ENCODE measurements around the gene EME1. TPM values are rescaled to one million over a fixed set of nuclear protein-coding genes. Genes with fewer than 3 reads are reported as not detected.
"Not testable (repeated sequence)": the region's sequence is repeated elsewhere in the genome, so short reads cannot be mapped to it uniquely, and the experiment has no call there.

Gene EME1
- polyA plus RNA-seq, 2 donors = 2.0 to 3.6 TPM

DNA sequence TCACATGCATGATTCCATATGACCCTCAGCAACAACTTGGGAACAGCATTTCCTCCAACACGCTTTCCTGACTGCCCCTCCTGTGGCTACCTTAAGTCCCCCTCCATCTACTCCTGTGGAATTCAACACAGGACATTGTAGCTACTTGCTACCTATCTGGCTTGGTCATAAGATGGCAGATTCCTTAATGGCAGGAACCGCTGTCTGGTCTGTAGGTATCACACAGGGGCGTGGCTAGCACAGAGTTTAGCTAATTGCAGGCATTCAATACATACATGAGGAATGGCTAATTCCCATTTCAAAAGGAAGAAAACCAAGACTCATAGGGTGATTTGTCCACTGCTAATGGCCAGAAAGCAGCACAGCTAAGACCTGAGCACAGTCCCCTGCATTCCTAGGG lies 15.7 kb downstream of the EME1 start:
- H3K4me1 ChIP-seq (ENCODE audit: control insufficient read depth in 2 of 2, insufficient read depth in 2 of 2, low read length in 1 of 2) = no peaks in the 10 kb centered on the region
- H3K9me3 ChIP-seq (ENCODE audit: control insufficient read depth in 2 of 2, insufficient read depth in 1 of 2, low read depth in 1 of 2, low read length in 1 of 2) = no peaks in the 10 kb centered on the region
- peaks cover 28 to 57% of the 10 kb centered on the region in 2 donors for H3K36me3 ChIP-seq (ENCODE audit: control insufficient read depth in 2 of 2, insufficient read depth in 2 of 2, low read length in 1 of 2)
- WGBS, 2 donors = 94 to 97% methylated on average over 3 of the region's 3 CpGs
- H3K4me3 ChIP-seq (ENCODE audit: low read depth in 1 of 2, low read length in 2 of 2) = no peak overlapping the region
- H3K27me3 ChIP-seq (ENCODE audit: control insufficient read depth in 1 of 2, insufficient read depth in 2 of 2, low read length in 2 of 2) = no peaks in the 10 kb centered on the region
- H3K27ac ChIP-seq (ENCODE audit: low read depth in 2 of 2, low read length in 1 of 2) = no peak overlapping the region

DNA sequence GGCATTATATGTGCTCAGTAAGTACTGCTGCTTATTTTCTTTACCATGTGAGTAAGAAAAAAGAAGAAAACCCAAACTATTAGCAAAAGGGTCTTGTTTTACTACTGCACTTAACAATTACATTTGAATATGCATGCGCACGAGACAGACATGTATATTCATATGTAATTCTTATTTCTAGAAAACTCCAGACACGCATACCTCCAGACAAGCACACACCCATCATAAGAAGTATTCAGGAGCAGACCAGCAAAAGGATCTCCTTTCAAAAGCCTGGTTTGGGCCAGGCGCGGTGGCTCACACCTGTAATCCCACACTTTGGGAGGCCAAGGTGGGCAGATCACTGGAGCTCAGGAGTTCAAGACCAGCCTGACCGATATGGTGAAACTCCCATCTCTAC lies 16.5 kb downstream of the EME1 start:
- Histone ChIP-seq H3K27me3 (ENCODE audit: control insufficient read depth in 1 of 2, insufficient read depth in 2 of 2, low read length in 2 of 2) (no peaks in the 10 kb centered on the region), H3K4me3 (ENCODE audit: low read depth in 1 of 2, low read length in 2 of 2) (no peak overlapping the region), H3K36me3 (ENCODE audit: control insufficient read depth in 2 of 2, insufficient read depth in 2 of 2, low read length in 1 of 2) (peaks cover 30 to 62% of the 10 kb centered on the region in 2 donors), H3K27ac (ENCODE audit: low read depth in 2 of 2, low read length in 1 of 2) (no peak overlapping the region), H3K4me1 (ENCODE audit: control insufficient read depth in 2 of 2, insufficient read depth in 2 of 2, low read length in 1 of 2) (no peaks in the 10 kb centered on the region), H3K9me3 (ENCODE audit: control insufficient read depth in 2 of 2, insufficient read depth in 1 of 2, low read depth in 1 of 2, low read length in 1 of 2) (no peaks in the 10 kb centered on the region)
- WGBS, 2 donors = 98 to 99% methylated on average over 6 of the region's 6 CpGs

DNA sequence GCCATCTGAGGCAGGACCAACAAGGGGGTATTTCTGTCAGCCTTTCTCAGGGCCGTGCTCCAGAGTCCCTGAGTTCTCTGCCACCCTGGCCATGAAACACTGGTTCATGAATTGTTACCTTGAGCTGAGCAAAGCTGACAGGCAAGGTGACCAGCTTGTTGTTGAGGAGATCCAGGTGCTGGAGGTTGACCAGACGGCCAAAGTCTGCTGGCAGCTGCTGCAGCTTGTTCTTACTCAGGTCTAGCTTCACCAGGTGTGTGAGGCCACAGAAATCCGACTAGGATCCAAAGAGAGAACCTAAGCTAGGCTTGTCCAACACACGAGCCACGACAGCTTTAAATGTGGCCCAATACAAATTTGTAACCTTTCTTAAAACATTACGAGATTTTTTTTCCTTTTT lies 19.6 kb downstream of the EME1 start:
- Histone ChIP-seq H3K9me3 (ENCODE audit: control insufficient read depth in 2 of 2, insufficient read depth in 1 of 2, low read depth in 1 of 2, low read length in 1 of 2) (peaks cover 0 to 2% of the 10 kb centered on the region in 2 donors), H3K27me3 (ENCODE audit: control insufficient read depth in 1 of 2, insufficient read depth in 2 of 2, low read length in 2 of 2) (no peaks in the 10 kb centered on the region), H3K4me1 (ENCODE audit: control insufficient read depth in 2 of 2, insufficient read depth in 2 of 2, low read length in 1 of 2) (peaks cover 0 to 9% of the 10 kb centered on the region in 2 donors), H3K27ac (ENCODE audit: low read depth in 2 of 2, low read length in 1 of 2) (no peak overlapping the region), H3K4me3 (ENCODE audit: low read depth in 1 of 2, low read length in 2 of 2) (no peak overlapping the region), H3K36me3 (ENCODE audit: control insufficient read depth in 2 of 2, insufficient read depth in 2 of 2, low read length in 1 of 2) (peaks cover 28 to 45% of the 10 kb centered on the region in 2 donors)
- 72 to 86% methylated on average over 6 of the region's 6 CpGs for WGBS, 2 donors

DNA sequence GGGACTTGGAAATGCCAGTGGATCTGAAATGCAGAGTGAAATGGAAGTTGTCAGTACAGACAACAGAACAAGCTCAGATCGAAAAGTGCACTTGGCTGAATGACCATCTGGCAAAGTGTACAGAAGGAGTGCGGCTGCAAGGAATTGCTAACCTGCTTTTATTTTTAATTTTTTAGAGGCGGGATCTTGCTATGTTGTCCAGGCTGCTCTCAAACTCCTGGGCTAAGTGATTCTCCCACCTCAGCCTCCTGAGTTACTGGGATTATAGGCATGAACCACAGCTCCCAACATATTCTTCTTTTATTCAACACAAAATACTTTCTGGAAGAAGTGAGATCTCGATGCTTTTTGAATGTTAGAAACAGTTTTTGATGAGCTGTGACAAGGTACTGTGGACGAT lies 20.7 kb downstream of the EME1 start:
- Histone ChIP-seq H3K9me3 (ENCODE audit: control insufficient read depth in 2 of 2, insufficient read depth in 1 of 2, low read depth in 1 of 2, low read length in 1 of 2) (peaks cover 0 to 2% of the 10 kb centered on the region in 2 donors), H3K27me3 (ENCODE audit: control insufficient read depth in 1 of 2, insufficient read depth in 2 of 2, low read length in 2 of 2) (no peaks in the 10 kb centered on the region), H3K36me3 (ENCODE audit: control insufficient read depth in 2 of 2, insufficient read depth in 2 of 2, low read length in 1 of 2) (peaks cover 22 to 37% of the 10 kb centered on the region in 2 donors), H3K27ac (ENCODE audit: low read depth in 2 of 2, low read length in 1 of 2) (no peak overlapping the region), H3K4me1 (ENCODE audit: control insufficient read depth in 2 of 2, insufficient read depth in 2 of 2, low read length in 1 of 2) (peaks cover 0 to 9% of the 10 kb centered on the region in 2 donors), H3K4me3 (ENCODE audit: low read depth in 1 of 2, low read length in 2 of 2) (no peak overlapping the region)
- 88 to 93% methylated on average over 5 of the region's 5 CpGs for WGBS, 2 donors

DNA sequence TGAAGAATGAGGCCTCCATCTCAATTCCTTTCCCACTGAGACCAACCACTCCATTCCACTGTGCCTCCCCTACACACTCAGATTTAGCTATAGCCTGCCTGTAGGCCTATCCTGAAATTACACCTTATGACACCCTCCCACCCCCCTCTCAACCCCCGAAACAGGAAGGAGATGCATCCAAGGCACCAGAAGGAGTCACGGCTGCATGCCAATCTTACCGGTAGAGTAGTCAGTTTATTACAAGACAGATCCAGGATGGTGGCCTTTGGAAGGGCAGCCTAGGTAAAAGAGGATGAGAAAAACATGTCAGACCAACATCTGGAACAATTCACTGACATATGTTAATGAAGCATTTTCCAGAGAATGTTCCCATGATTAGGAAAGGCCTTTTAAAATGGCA lies 21.7 kb downstream of the EME1 start:
- WGBS, 2 donors = 28 to 30% methylated on average over 3 of the region's 3 CpGs

DNA sequence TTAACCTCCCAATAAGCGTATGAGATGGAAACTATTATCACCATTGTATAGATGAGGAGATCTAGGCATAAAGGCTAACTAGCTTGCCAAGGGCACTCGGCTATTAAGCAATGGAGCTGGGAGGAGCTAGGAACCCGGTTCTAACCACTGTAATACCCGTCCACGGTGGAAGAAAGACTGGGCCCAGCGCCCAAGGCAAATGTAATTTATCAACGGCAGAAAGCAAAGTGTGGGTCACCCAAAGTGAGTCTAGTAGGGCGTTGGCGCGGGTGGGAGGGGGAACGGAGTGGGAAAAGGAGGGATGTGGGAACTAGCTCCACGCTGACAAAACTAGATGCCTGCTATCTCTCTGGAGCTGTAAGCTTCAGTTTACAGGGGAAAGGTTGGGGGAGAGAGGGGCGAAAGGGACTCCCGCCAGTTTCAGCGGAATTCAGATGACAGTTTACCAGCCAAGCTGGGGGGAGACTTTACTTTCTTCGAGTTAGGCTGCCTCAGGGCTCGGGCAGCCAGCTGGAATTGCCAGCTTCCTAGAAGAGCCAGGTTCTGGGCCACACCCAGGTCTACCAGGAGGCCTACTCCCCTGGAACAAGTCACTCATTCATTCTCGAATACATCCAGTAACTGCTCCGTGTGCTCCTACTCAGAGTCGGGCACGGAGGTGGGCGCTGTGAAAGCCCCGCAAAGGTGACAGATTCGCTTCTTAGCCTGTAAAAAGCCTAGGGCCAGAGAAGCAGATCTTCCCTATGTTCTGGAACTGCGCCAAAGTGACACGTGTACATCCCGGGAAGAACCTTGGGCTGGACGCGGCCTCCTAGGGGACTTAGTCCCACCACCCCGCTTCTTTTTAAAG lies 23.5 kb downstream of the EME1 start:
- WGBS, 2 donors = 3 to 7% methylated on average over 30 of the region's 30 CpGs

More for the DNA sequence above, 21.7 kb downstream of the EME1 start:
- peaks cover 22 to 33% of the 10 kb centered on the region in 2 donors for H3K36me3 ChIP-seq (ENCODE audit: control insufficient read depth in 2 of 2, insufficient read depth in 2 of 2, low read length in 1 of 2)
- H3K27ac ChIP-seq (ENCODE audit: low read depth in 2 of 2, low read length in 1 of 2) = no peak overlapping the region
- H3K27me3 ChIP-seq (ENCODE audit: control insufficient read depth in 1 of 2, insufficient read depth in 2 of 2, low read length in 2 of 2) = no peaks in the 10 kb centered on the region
- H3K9me3 ChIP-seq (ENCODE audit: control insufficient read depth in 2 of 2, insufficient read depth in 1 of 2, low read depth in 1 of 2, low read length in 1 of 2) = peaks cover 0 to 2% of the 10 kb centered on the region in 2 donors
- peaks cover 0 to 9% of the 10 kb centered on the region in 2 donors for H3K4me1 ChIP-seq (ENCODE audit: control insufficient read depth in 2 of 2, insufficient read depth in 2 of 2, low read length in 1 of 2)
- H3K4me3 ChIP-seq (ENCODE audit: low read depth in 1 of 2, low read length in 2 of 2) = no peak overlapping the region

DNA sequence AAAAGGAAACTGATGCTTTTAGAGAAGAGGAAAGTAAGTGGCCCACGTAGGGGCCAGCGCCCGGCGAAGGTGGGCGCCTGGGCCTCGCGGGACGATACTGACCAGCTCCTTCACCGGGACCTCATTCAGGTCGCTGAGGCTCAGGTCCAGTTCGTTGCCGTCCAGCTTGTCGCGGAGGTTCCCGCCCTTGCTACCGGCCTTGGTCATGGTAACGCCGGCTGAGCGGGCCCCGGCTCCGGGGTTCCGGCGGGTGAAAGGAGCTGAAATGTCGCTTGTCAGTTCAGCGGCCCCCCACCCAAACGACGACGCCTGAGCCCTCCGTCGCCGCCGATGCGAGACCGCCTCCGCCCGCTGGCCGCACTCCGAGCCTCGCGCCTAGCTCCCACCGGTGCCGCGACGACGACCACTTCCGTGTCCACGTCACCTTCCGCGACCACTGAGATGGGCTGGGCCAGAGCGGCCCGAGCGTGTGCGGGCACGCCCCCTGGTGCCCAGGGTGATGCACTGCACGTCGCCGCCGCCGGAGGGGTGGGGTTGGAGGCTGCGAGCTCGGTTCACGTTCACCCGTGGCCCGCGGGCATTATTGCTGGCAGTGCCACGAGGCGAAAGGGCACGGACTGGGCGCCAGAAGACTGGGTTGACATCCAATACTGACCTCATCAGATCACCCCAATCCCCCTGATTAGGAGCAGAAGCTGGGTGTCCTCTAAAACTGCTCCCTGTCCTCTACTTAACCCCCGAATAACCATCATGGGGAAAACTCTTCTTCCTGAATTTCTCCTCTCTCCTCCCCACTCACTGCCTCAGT lies 24.3 kb downstream of the EME1 start, which contains the start of gene LRRC59:
LRRC59 (minus strand) TSS at position 413 of the 808 bp plus-strand sequence; CDS start at position 207, 206 bp downstream.
- Histone ChIP-seq H3K9me3 (ENCODE audit: control insufficient read depth in 2 of 2, insufficient read depth in 1 of 2, low read depth in 1 of 2, low read length in 1 of 2) (peaks cover 0 to 2% of the 10 kb centered on the region in 2 donors), H3K27ac (ENCODE audit: low read depth in 2 of 2, low read length in 1 of 2) (peak within 1 kb of the TSS; percentile 90 to 93), H3K36me3 (ENCODE audit: control insufficient read depth in 2 of 2, insufficient read depth in 2 of 2, low read length in 1 of 2) (peaks cover 19 to 20% of the 10 kb centered on the region in 2 donors), H3K4me3 (ENCODE audit: low read depth in 1 of 2, low read length in 2 of 2) (peak within 1 kb of the TSS; percentile 86 to 100), H3K27me3 (ENCODE audit: control insufficient read depth in 1 of 2, insufficient read depth in 2 of 2, low read length in 2 of 2) (no peaks in the 10 kb centered on the region), H3K4me1 (ENCODE audit: control insufficient read depth in 2 of 2, insufficient read depth in 2 of 2, low read length in 1 of 2) (peaks cover 0 to 9% of the 10 kb centered on the region in 2 donors)
- WGBS, 2 donors = 0 to 1% methylated on average over 67 to 70 of the region's 70 CpGs

More for the DNA sequence above, 23.5 kb downstream of the EME1 start:
- Histone ChIP-seq H3K27me3 (ENCODE audit: control insufficient read depth in 1 of 2, insufficient read depth in 2 of 2, low read length in 2 of 2) (no peaks in the 10 kb centered on the region), H3K4me3 (ENCODE audit: low read depth in 1 of 2, low read length in 2 of 2) (peak overlapping the region; percentile 86 to 100), H3K9me3 (ENCODE audit: control insufficient read depth in 2 of 2, insufficient read depth in 1 of 2, low read depth in 1 of 2, low read length in 1 of 2) (peaks cover 0 to 2% of the 10 kb centered on the region in 2 donors), H3K36me3 (ENCODE audit: control insufficient read depth in 2 of 2, insufficient read depth in 2 of 2, low read length in 1 of 2) (peaks cover 22 to 26% of the 10 kb centered on the region in 2 donors), H3K27ac (ENCODE audit: low read depth in 2 of 2, low read length in 1 of 2) (peak overlapping the region; percentile 90 to 93), H3K4me1 (ENCODE audit: control insufficient read depth in 2 of 2, insufficient read depth in 2 of 2, low read length in 1 of 2) (peaks cover 0 to 9% of the 10 kb centered on the region in 2 donors)

DNA sequence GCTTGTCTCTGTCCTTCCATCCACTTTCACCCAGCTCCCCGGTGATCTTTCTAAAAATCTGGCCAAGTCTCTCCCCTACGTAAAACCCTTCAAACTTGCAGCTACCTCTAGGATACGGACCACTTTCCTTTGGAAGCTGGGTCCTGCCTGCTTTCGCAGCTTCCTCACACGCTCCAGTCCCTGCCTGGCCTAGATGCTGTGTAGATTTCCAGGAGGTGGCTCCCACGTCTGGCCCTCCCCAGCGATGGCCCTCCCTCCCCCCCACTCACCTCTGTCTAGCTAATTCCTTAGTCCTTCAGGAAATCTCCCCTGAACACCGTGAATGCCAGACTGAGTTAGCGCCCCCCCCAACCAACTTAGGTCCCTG lies 24.9 kb downstream of the EME1 start:
- H3K36me3 ChIP-seq (ENCODE audit: control insufficient read depth in 2 of 2, insufficient read depth in 2 of 2, low read length in 1 of 2) = peaks cover 13 to 15% of the 10 kb centered on the region in 2 donors
- 57 to 60% methylated on average over 9 of the region's 9 CpGs for WGBS, 2 donors
- H3K27me3 ChIP-seq (ENCODE audit: control insufficient read depth in 1 of 2, insufficient read depth in 2 of 2, low read length in 2 of 2) = no peaks in the 10 kb centered on the region
- no peak overlapping the region for H3K27ac ChIP-seq (ENCODE audit: low read depth in 2 of 2, low read length in 1 of 2)
- peaks cover 0 to 2% of the 10 kb centered on the region in 2 donors for H3K9me3 ChIP-seq (ENCODE audit: control insufficient read depth in 2 of 2, insufficient read depth in 1 of 2, low read depth in 1 of 2, low read length in 1 of 2)
- H3K4me1 ChIP-seq (ENCODE audit: control insufficient read depth in 2 of 2, insufficient read depth in 2 of 2, low read length in 1 of 2) = peaks cover 0 to 9% of the 10 kb centered on the region in 2 donors
- no peak overlapping the region for H3K4me3 ChIP-seq (ENCODE audit: low read depth in 1 of 2, low read length in 2 of 2)

DNA sequence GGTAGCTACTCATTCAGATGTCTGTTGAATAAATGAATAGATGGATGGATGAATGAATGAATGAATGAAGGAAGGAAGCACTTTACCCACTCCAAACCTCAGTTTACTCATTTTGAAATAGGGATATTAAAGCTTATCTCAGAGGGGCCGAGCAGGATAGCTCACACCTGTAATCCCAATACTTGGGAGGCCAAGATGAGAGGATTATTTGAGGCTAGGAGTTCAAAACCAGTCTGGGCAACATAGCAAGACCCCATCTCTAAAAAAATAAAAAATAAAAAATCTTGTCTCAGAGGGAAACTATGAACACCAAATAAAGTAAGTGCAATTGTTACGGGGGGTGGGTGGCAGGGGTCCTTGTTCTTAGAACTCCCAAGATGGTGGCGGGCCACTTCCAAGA lies 25.6 kb downstream of the EME1 start:
- not testable (repeated sequence) for H3K36me3 ChIP-seq (ENCODE audit: control insufficient read depth in 2 of 2, insufficient read depth in 2 of 2, low read length in 1 of 2); H3K4me1 ChIP-seq (ENCODE audit: control insufficient read depth in 2 of 2, insufficient read depth in 2 of 2, low read length in 1 of 2); H3K27ac ChIP-seq (ENCODE audit: low read depth in 2 of 2, low read length in 1 of 2); H3K9me3 ChIP-seq (ENCODE audit: control insufficient read depth in 2 of 2, insufficient read depth in 1 of 2, low read depth in 1 of 2, low read length in 1 of 2); H3K27me3 ChIP-seq (ENCODE audit: control insufficient read depth in 1 of 2, insufficient read depth in 2 of 2, low read length in 2 of 2); H3K4me3 ChIP-seq (ENCODE audit: low read depth in 1 of 2, low read length in 2 of 2)
- WGBS, 2 donors = 93 to 94% methylated on average over 3 of the region's 3 CpGs

Data from esophagus (tissue), 2 donors.